ENCODE measurements around the gene KLK15. TPM values are rescaled to one million over a fixed set of nuclear protein-coding genes. Genes with fewer than 3 reads are reported as not detected.

KLK15 gene
- total and polyA plus RNA-seq, 2 of the 8 experiments (the other 6 are each of a cell fraction or from before 2014, with no cell fraction given), result not detected

DNA sequence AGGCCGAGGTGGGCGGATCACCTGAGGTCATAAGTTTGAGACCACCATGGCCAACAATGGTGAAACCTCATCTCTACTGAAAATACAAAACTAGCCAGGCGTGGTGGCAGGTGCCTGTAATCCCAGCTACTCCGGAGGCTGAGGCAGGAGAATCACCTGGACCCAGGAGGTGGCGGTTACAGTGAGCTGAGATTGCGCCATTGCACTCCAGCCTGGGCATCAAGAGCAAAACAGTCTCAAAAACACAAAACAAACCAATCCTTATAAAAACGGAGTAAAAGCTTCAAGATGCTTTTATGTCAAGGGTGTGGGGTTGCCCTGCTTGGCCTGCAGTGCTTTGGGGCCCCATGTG lies 36.0 kb downstream of the KLK15 start (continued):
- no peak for TF ChIP-seq CEBPB (IDR thresholded peaks at IDR 0.05; ENCODE audit: low read depth, low read length)
- TF ChIP-seq SAP30 (IDR thresholded peaks at IDR 0.05; ENCODE audit: insufficient read depth, insufficient replicate concordance, low read length), result no peak

All from H1 (cell line).